ENCODE results near the gene PCDHB5. TPM values are rescaled to one million over a fixed set of nuclear protein-coding genes. Genes with fewer than 3 reads are reported as not detected.

The PCDHB5 gene
- under 0.01 and 0.46 TPM in 2 replicates for total RNA-seq

GRCh38 chr5:141135030-141135717 lies at the start of gene PCDHB5:
PCDHB5 (plus strand) TSS chr5:141135206; CDS start chr5:141135435, 229 bp downstream.

GRCh38 chr5:141094481-141095262 lies 40.3 kb upstream of the PCDHB5 start, which contains the start of gene PCDHB2:
PCDHB2 (plus strand) TSS chr5:141094615; CDS start chr5:141094791, 176 bp downstream.

GRCh38 chr5:141100243-141100805 lies 34.7 kb upstream of the PCDHB5 start, which contains the start of gene PCDHB3:
PCDHB3 (plus strand) TSS chr5:141100473; CDS start chr5:141100650, 177 bp downstream.

GRCh38 chr5:141121563-141121962 lies 13.4 kb upstream of the PCDHB5 start, which contains the start of gene PCDHB4:
PCDHB4 (plus strand) TSS chr5:141121818; CDS start chr5:141121999, 181 bp downstream.

GRCh38 chr5:141149812-141150211 lies 14.8 kb downstream of the PCDHB5 start, which contains the start of gene PCDHB6:
PCDHB6 (plus strand) TSS chr5:141150057; CDS start chr5:141150258, 201 bp downstream.

GRCh38 chr5:141172381-141173204 lies 37.6 kb downstream of the PCDHB5 start, which contains the start of gene PCDHB7:
PCDHB7 (plus strand) TSS chr5:141172644; CDS start chr5:141172836, 192 bp downstream.

GRCh38 chr5:141177577-141178191 lies 42.7 kb downstream of the PCDHB5 start, which contains the start of gene PCDHB8:
PCDHB8 (plus strand) TSS chr5:141177790; CDS start chr5:141178035, 245 bp downstream.

GRCh38 chr5:141182248-141182647 lies 47.2 kb downstream of the PCDHB5 start, which contains the start of gene PCDHB16:
PCDHB16 (plus strand) TSS chr5:141182387; CDS start chr5:141182560, 173 bp downstream.

GRCh38 chr5:141186897-141187512 lies 52.0 kb downstream of the PCDHB5 start, which contains the start of gene PCDHB9:
PCDHB9 (plus strand) TSS chr5:141187161; CDS start chr5:141187319, 158 bp downstream.

Other genes with a start within 250 kb of the PCDHB5 start
- under 0.01 TPM in 1 of 2 replicates, not detected in the other for gene PCDHAC1, start 208.9 kb upstream of the PCDHB5 start, total RNA-seq
- gene PCDHAC2, start 168.7 kb upstream of the PCDHB5 start, total RNA-seq: under 0.01 and 0.30 TPM in 2 replicates
- gene PCDHB1, start 83.8 kb upstream of the PCDHB5 start, total RNA-seq: not detected in 2 replicates
- gene PCDHB2, start 40.6 kb upstream of the PCDHB5 start, total RNA-seq: under 0.01 and 0.32 TPM in 2 replicates
- under 0.01 TPM in 1 of 2 replicates, not detected in the other for gene PCDHB3, start 34.7 kb upstream of the PCDHB5 start, total RNA-seq
- gene PCDHB4, start 13.4 kb upstream of the PCDHB5 start, total RNA-seq: under 0.01 and 0.15 TPM in 2 replicates
- gene PCDHB6, start 14.9 kb downstream of the PCDHB5 start, total RNA-seq: not detected in 2 replicates
- under 0.01 TPM in 1 of 2 replicates, not detected in the other for gene PCDHB7, start 37.4 kb downstream of the PCDHB5 start, total RNA-seq
- under 0.01 and 0.15 TPM in 2 replicates for gene PCDHB8, start 42.6 kb downstream of the PCDHB5 start, total RNA-seq
- under 0.01 TPM in 2 replicates for gene PCDHB16, start 47.2 kb downstream of the PCDHB5 start, total RNA-seq
- gene PCDHB9, start 52.0 kb downstream of the PCDHB5 start, total RNA-seq: 0.15 TPM in 1 of 2 replicates, not detected in the other
- gene PCDHB10, start 57.1 kb downstream of the PCDHB5 start, total RNA-seq: 0.30 and 0.32 TPM in 2 replicates
- gene PCDHB11, start 64.4 kb downstream of the PCDHB5 start, total RNA-seq: under 0.01 and 0.15 TPM in 2 replicates
- under 0.01 TPM in 1 of 2 replicates, not detected in the other for gene PCDHB12, start 73.5 kb downstream of the PCDHB5 start, total RNA-seq
- 0.15 and 0.65 TPM in 2 replicates for gene PCDHB13, start 78.7 kb downstream of the PCDHB5 start, total RNA-seq
- 0.61 and 0.65 TPM in 2 replicates for gene PCDHB14, start 88.1 kb downstream of the PCDHB5 start, total RNA-seq
- gene PCDHB15, start 110.2 kb downstream of the PCDHB5 start, total RNA-seq: 0.32 and 0.46 TPM in 2 replicates
- gene SLC25A2, start 168.8 kb downstream of the PCDHB5 start, total RNA-seq: 0.15 TPM in 1 of 2 replicates, not detected in the other
- 76.7 and 85.6 TPM in 2 replicates for gene TAF7, start 185.6 kb downstream of the PCDHB5 start, total RNA-seq
- under 0.01 and 0.32 TPM in 2 replicates for gene PCDHGA1, start 195.3 kb downstream of the PCDHB5 start, total RNA-seq
- gene PCDHGA2, start 203.6 kb downstream of the PCDHB5 start, total RNA-seq: 0.46 and 0.65 TPM in 2 replicates
- 0.15 and 0.32 TPM in 2 replicates for gene PCDHGA3, start 208.6 kb downstream of the PCDHB5 start, total RNA-seq
- under 0.01 and 0.65 TPM in 2 replicates for gene PCDHGB1, start 214.9 kb downstream of the PCDHB5 start, total RNA-seq
- gene PCDHGA4, start 219.8 kb downstream of the PCDHB5 start, total RNA-seq: 1.7 and 1.9 TPM in 2 replicates
- 0.46 and 0.65 TPM in 2 replicates for gene PCDHGB2, start 224.8 kb downstream of the PCDHB5 start, total RNA-seq
- 0.30 and 0.32 TPM in 2 replicates for gene PCDHGA5, start 229.0 kb downstream of the PCDHB5 start, total RNA-seq
- gene PCDHGB3, start 235.0 kb downstream of the PCDHB5 start, total RNA-seq: 0.46 and 1.3 TPM in 2 replicates
- gene PCDHGA6, start 238.7 kb downstream of the PCDHB5 start, total RNA-seq: 0.76 and 0.97 TPM in 2 replicates
- 0.65 and 0.91 TPM in 2 replicates for gene PCDHGA7, start 247.5 kb downstream of the PCDHB5 start, total RNA-seq

Measured in epithelial cell of umbilical artery (primary cell).